Activated T-cell treated with anti-CD3 and anti-CD28 coated beads for 4 hours (primary cell): ENCODE measurements around the gene C1QTNF12.
A peak's percentile ranks its signal among the peaks of the same experiment; 100 is the strongest.

Experiments
- DNase-seq: peaks from one replicate; pipeline ENCODE4 v3.0.0-alpha.2; 2020

The C1QTNF12 gene

GRCh38 chr1:1239614-1240347, 6.7 kb downstream of the C1QTNF12 start:
- no peak for DNase-seq

GRCh38 chr1:1239227-1239613, 7.3 kb downstream of the C1QTNF12 start:
- no peak for DNase-seq

GRCh38 chr1:1238702-1239178, 7.8 kb downstream of the C1QTNF12 start:
- DNase-seq = no peak

- no peak for DNase-seq
Measured at GRCh38 chr1:1237874-1238701, 8.4 kb downstream of the C1QTNF12 start.

GRCh38 chr1:1236945-1237873, 9.3 kb downstream of the C1QTNF12 start:
- DNase-seq = no peak

GRCh38 chr1:1236176-1236763, 10.3 kb downstream of the C1QTNF12 start:
- no peak for DNase-seq

GRCh38 chr1:1235016-1235744, 11.3 kb downstream of the C1QTNF12 start:
- DNase-seq = no peak

GRCh38 chr1:1234180-1234808, 12.2 kb downstream of the C1QTNF12 start:
- DNase-seq = no peak

- DNase-seq = no peak
Measured at GRCh38 chr1:1233567-1233892, 13.0 kb downstream of the C1QTNF12 start.

GRCh38 chr1:1232796-1233566, 13.5 kb downstream of the C1QTNF12 start:
- no peak for DNase-seq

GRCh38 chr1:1232208-1232795, 14.2 kb downstream of the C1QTNF12 start, which contains the start of gene B3GALT6:
TSS of gene B3GALT6 (plus strand) at chr1:1232237. CDS start at chr1:1232279, 42 bp downstream.
- DNase-seq = no peak

- peak; percentile 92 for DNase-seq
Measured at GRCh38 chr1:1231400-1232207, 14.9 kb downstream of the C1QTNF12 start, which contains the start of gene SDF4. TSS of gene SDF4 (minus strand) at chr1:1232001. CDS start at chr1:1228772, 3,229 bp downstream.

GRCh38 chr1:1230656-1231399, 15.7 kb downstream of the C1QTNF12 start:
- no peak for DNase-seq

GRCh38 chr1:1229770-1230169, 16.8 kb downstream of the C1QTNF12 start:
- no peak for DNase-seq

GRCh38 chr1:1228596-1229321, 17.8 kb downstream of the C1QTNF12 start:
- no peak for DNase-seq

- no peak for DNase-seq
Measured at GRCh38 chr1:1228187-1228586, 18.3 kb downstream of the C1QTNF12 start.

GRCh38 chr1:1227386-1227785, 19.1 kb downstream of the C1QTNF12 start:
- DNase-seq = no peak
